IMR-90 (cell line): ENCODE results near the gene CARD10. TPM values are rescaled to one million over a fixed set of nuclear protein-coding genes. Genes with fewer than 3 reads are reported as not detected.

Experiments
- ATAC-seq: fragments of 200-7000 bp; cut with Tn5 transposase; 2 replicates; pipeline ENCODE4 v1.9.1; 2020; ENCODE audit warnings: low read depth, mild to moderate bottlenecking, moderate library complexity
- BruUV-seq: library from RNA; stranded (reverse); fragments of 400-500 nt; replicated peaks from 2 replicates; lab custom pipeline; 2021; lab: Mats Ljungman, UMichigan
- CTCF ChIA-PET: fragments of 300-600 bp; formaldehyde crosslinking; extraction: SDS; loops from one replicate; lab custom pipeline; 2021; ENCODE audit warnings: antibody characterized with exemption; lab: Yijun Ruan, JAX
- POLR2A ChIA-PET: fragments of 300-600 bp; sonication (Branson Sonifier 250); formaldehyde crosslinking; loops from one replicate; lab custom pipeline; 2022; ENCODE audit warnings: antibody characterized with exemption; ENCODE audit not compliant: unreplicated experiment; lab: Charles Lee
- DNase-seq: peaks from one replicate; pipeline ENCODE4 v3.0.0; 2013
- H2AFZ ChIP-seq: replicated peaks from 2 replicates; pipeline ENCODE3; 2013; ENCODE audit warnings: low read length, mild to moderate bottlenecking; ENCODE audit not compliant: poor library complexity
- H2AK5ac ChIP-seq: 2 replicates; pipeline ENCODE4 v1.6.1; 2013; ENCODE audit warnings: low read depth, low read length, inconsistent platforms
- H2AK9ac ChIP-seq: replicated peaks from 2 replicates; pipeline ENCODE3; 2013; ENCODE audit warnings: mild to moderate bottlenecking, low read depth, low read length, moderate library complexity; ENCODE audit not compliant: poor library complexity
- H2BK120ac ChIP-seq: 2 replicates; pipeline ENCODE4 v1.6.1; 2013; ENCODE audit warnings: low read depth, low read length, inconsistent platforms
- H2BK15ac ChIP-seq: 3 replicates; pipeline ENCODE4 v1.6.1; 2013; ENCODE audit warnings: low read depth, low read length, inconsistent platforms
- H2BK20ac ChIP-seq: 2 replicates; pipeline ENCODE4 v1.6.1; 2013; ENCODE audit warnings: low read depth, mild to moderate bottlenecking, inconsistent platforms, low read length, moderate library complexity
- H2BK5ac ChIP-seq: 2 replicates; pipeline ENCODE4 v1.6.1; 2013; ENCODE audit warnings: mild to moderate bottlenecking, low read depth, low read length, inconsistent platforms; ENCODE audit not compliant: poor library complexity, severe bottlenecking
- H3K14ac ChIP-seq: replicated peaks from 2 replicates; pipeline ENCODE4 v1.6.1; 2013; ENCODE audit warnings: low read depth, low read length, inconsistent platforms
- H3K18ac ChIP-seq: 2 replicates; pipeline ENCODE4 v1.6.1; 2013; ENCODE audit warnings: low read depth, low read length, control low read depth
- H3K23ac ChIP-seq: 2 replicates; pipeline ENCODE4 v1.6.1; 2013; ENCODE audit warnings: low read depth, low read length, inconsistent platforms
- H3K27ac ChIP-seq: 2 replicates; pipeline ENCODE4 v1.5.1; 2013; ENCODE audit warnings: mild to moderate bottlenecking, control low read depth, low read length; ENCODE audit not compliant: insufficient read depth
- H3K27me3 ChIP-seq: 2 replicates; pipeline ENCODE4 v1.6.1; 2013; ENCODE audit warnings: low read length; ENCODE audit not compliant: control insufficient read depth, insufficient read depth
- H3K36me3 ChIP-seq: 2 replicates; pipeline ENCODE4 v1.6.1; 2013; ENCODE audit warnings: low read length, mixed read lengths; ENCODE audit not compliant: control insufficient read depth, insufficient read depth
- H3K4ac ChIP-seq: 2 replicates; pipeline ENCODE4 v1.6.1; 2013; ENCODE audit warnings: low read depth, low read length, inconsistent platforms
- H3K4me1 ChIP-seq: 2 replicates; pipeline ENCODE4 v1.6.1; 2013; ENCODE audit warnings: low read length, mixed read lengths; ENCODE audit not compliant: control insufficient read depth, insufficient read depth
- H3K4me2 ChIP-seq: 2 replicates; pipeline ENCODE4 v1.6.1; 2013; ENCODE audit warnings: low read depth, mild to moderate bottlenecking, control low read depth, low read length, moderate library complexity
- H3K4me3 ChIP-seq: 2 replicates; pipeline ENCODE4 v1.5.1; 2013; ENCODE audit warnings: low read depth, mild to moderate bottlenecking, control low read depth, low read length, moderate library complexity; ENCODE audit not compliant: insufficient read depth
- H3K56ac ChIP-seq: 2 replicates; pipeline ENCODE4 v1.6.1; 2013; ENCODE audit warnings: low read length, inconsistent platforms; ENCODE audit not compliant: insufficient read depth; ENCODE audit errors: extremely low read depth
- H3K79me1 ChIP-seq, 2 experiments: 2 replicates each; pipeline ENCODE4 v1.6.1; 2013; ENCODE audit warnings: low read length in 2 of 2, inconsistent platforms in 1 of 2, low read depth in 1 of 2
- H3K9ac ChIP-seq: 2 replicates; pipeline ENCODE4 v1.6.1; 2013; ENCODE audit warnings: low read depth, low read length, control low read depth
- H3K9me1 ChIP-seq: 2 replicates; pipeline ENCODE4 v1.6.1; 2013; ENCODE audit warnings: low read length, inconsistent platforms; ENCODE audit not compliant: insufficient read depth
- H3K9me3 ChIP-seq: 2 replicates; pipeline ENCODE4 v1.6.1; 2013; ENCODE audit warnings: low read length; ENCODE audit not compliant: control insufficient read depth, insufficient read depth
- H4K20me1 ChIP-seq: 2 replicates; pipeline ENCODE4 v1.6.1; 2013; ENCODE audit warnings: low read length, inconsistent platforms; ENCODE audit not compliant: insufficient read depth
- H4K5ac ChIP-seq: 2 replicates; pipeline ENCODE4 v1.6.1; 2013; ENCODE audit warnings: mild to moderate bottlenecking, low read depth, low read length, control low read depth
- H4K8ac ChIP-seq, 2 experiments: 2 replicates each; pipeline ENCODE4 v1.6.1; 2013; ENCODE audit warnings: low read depth in 2 of 2, low read length in 2 of 2, control low read depth in 1 of 2, inconsistent platforms in 1 of 2
- H4K91ac ChIP-seq: 2 replicates; pipeline ENCODE4 v1.6.1; 2013; ENCODE audit warnings: low read depth, low read length, inconsistent platforms; ENCODE audit not compliant: insufficient read depth
- BHLHE40 ChIP-seq: fragments of 150-350 bp; IDR thresholded peaks from 2 replicates; pipeline ENCODE4 v1.6.1; 2016; ENCODE audit warnings: mild to moderate bottlenecking, low read depth, low read length
- CEBPB ChIP-seq: IDR thresholded peaks from 2 replicates; pipeline ENCODE4 v1.6.1; 2012; ENCODE audit warnings: low read depth, low read length, improper control_type of control experiment
- CHD1 ChIP-seq: IDR thresholded peaks from 2 replicates; pipeline ENCODE4 v1.6.1; 2012; ENCODE audit warnings: low read depth, low read length, improper control_type of control experiment
- CTCF ChIP-seq: conservative IDR thresholded peaks from 2 replicates; pipeline ENCODE4 v1.5.1; 2012; ENCODE audit warnings: mild to moderate bottlenecking, low read depth, low read length, improper control_type of control experiment
- ELK1 ChIP-seq: fragments of 150-350 bp; IDR thresholded peaks from 2 replicates; pipeline ENCODE4 v1.6.1; 2016; ENCODE audit warnings: low read depth, mild to moderate bottlenecking, low read length, moderate library complexity, borderline replicate concordance
- FOS ChIP-seq: fragments of 150-350 bp; IDR thresholded peaks from 2 replicates; pipeline ENCODE4 v1.6.1; 2016; ENCODE audit warnings: low read depth, low read length
- MAFK ChIP-seq: IDR thresholded peaks from 2 replicates; pipeline ENCODE4 v1.6.1; 2012; ENCODE audit warnings: low read depth, low read length, improper control_type of control experiment
- MAZ ChIP-seq: IDR thresholded peaks from 2 replicates; pipeline ENCODE4 v1.6.1; 2012; ENCODE audit warnings: low read depth, mild to moderate bottlenecking, low read length, improper control_type of control experiment, moderate library complexity, borderline replicate concordance
- MXI1 ChIP-seq: IDR thresholded peaks from 2 replicates; pipeline ENCODE4 v1.6.1; 2012; ENCODE audit warnings: low read depth, mild to moderate bottlenecking, low read length, moderate library complexity, borderline replicate concordance
- NFE2L2 ChIP-seq: fragments of 150-350 bp; IDR thresholded peaks from 2 replicates; pipeline ENCODE4 v1.6.1; 2016; ENCODE audit warnings: low read depth, mild to moderate bottlenecking, low read length
- POLR2A ChIP-seq: IDR thresholded peaks from 2 replicates; pipeline ENCODE4 v1.6.1; 2012; ENCODE audit warnings: mild to moderate bottlenecking, low read depth, low read length
- RAD21 ChIP-seq: IDR thresholded peaks from 2 replicates; pipeline ENCODE4 v1.6.1; 2012; ENCODE audit warnings: low read length, improper control_type of control experiment
- RCOR1 ChIP-seq: IDR thresholded peaks from 2 replicates; pipeline ENCODE4 v1.6.1; 2012; ENCODE audit warnings: mild to moderate bottlenecking, low read length, improper control_type of control experiment; ENCODE audit not compliant: insufficient replicate concordance
- RFX5 ChIP-seq: IDR thresholded peaks from 2 replicates; pipeline ENCODE4 v1.8.0; 2012; ENCODE audit warnings: low read depth, mild to moderate bottlenecking, low read length, moderate library complexity
- SMC3 ChIP-seq: fragments of 150-350 bp; IDR thresholded peaks from 2 replicates; pipeline ENCODE4 v1.6.1; 2016; ENCODE audit warnings: low read depth, mild to moderate bottlenecking, antibody characterized with exemption, low read length, moderate library complexity
- USF2 ChIP-seq: fragments of 150-350 bp; IDR thresholded peaks from 2 replicates; pipeline ENCODE4 v1.6.1; 2017; ENCODE audit warnings: mild to moderate bottlenecking, antibody characterized with exemption, low read length, low read depth
- WGBS, 2 experiments: methylation state at CpG; one replicate each; pipeline versions ENCODE4 v1.1.5 to v1.1.7; 2013; ENCODE audit warnings: missing lambda C conversion rate in 2 of 2; ENCODE audit not compliant: insufficient read length in 1 of 2; ENCODE audit errors: extremely low coverage in 2 of 2; 5-methylcytosine and 5-hydroxymethylcytosine counted together
- dilution Hi-C: fragments of 300-500 bp; cut with HindIII; formaldehyde crosslinking; loops from one replicate; pipeline ENCODE4 v1.14.3; 2018; ENCODE audit warnings: low sequenced_read_pairs; ENCODE audit not compliant: unreplicated experiment
- in situ Hi-C: fragments of 300-500 bp; cut with MboI; formaldehyde crosslinking; loops from 3 replicates; pipeline ENCODE4 v1.14.3; 2019; ENCODE audit warnings: low sequenced_read_pairs, inconsistent platforms, mixed read lengths
- intact Hi-C: fragments of 100-400 bp; cut with micrococcal nuclease; formaldehyde crosslinking; loops from 2 replicates; pipeline ENCODE4 v1.10.0; 2022
- polyA plus RNA-seq, 3 experiments: library from polyadenylated mRNA; depleted of rRNA; stranded (reverse); fragments of >200 nt; gene quantifications; 2 replicates each; pipeline ENCODE4 v1.2.3, GENCODE V29; 2012; ENCODE audit warnings: low replicate concordance in 1 of 3
- total RNA-seq: library from RNA; depleted of rRNA; stranded (reverse); fragments of >200 nt; gene quantifications from 2 replicates; pipeline ENCODE4 v1.2.3, GENCODE V29; 2012

Gene CARD10
- total and polyA plus RNA-seq, 2 of the 4 experiments (the other 2 are of a cell fraction): 6.1 to 18.4 TPM

GRCh38 chr22:37442135-37442534 is 77.1 kb downstream of the CARD10 start:
- H4K20me1 ChIP-seq: no peaks in the 10 kb centered on the region

More at GRCh38 chr22:37442135-37442534, 77.1 kb downstream of the CARD10 start:
- no peak overlapping the region for H2AK5ac ChIP-seq
- H3K14ac ChIP-seq: no peak overlapping the region
- peaks cover 2% of the 10 kb centered on the region; the same call in 1 of the 2 replicates for H3K27me3 ChIP-seq
- no peak overlapping the region for H3K4ac ChIP-seq
- no peak overlapping the region for H3K18ac ChIP-seq
- H2BK5ac ChIP-seq: no peak overlapping the region
- H3K4me2 ChIP-seq: no peak overlapping the region
- no TSS peak for BruUV-seq
- H2BK20ac ChIP-seq: no peak overlapping the region
- no peak overlapping the region for H2AFZ ChIP-seq
- no CpG with 5 or more reads among the region's 8 CpGs for WGBS, 2 experiments
- H2AK9ac ChIP-seq: no peak overlapping the region
- no peak overlapping the region for H3K9ac ChIP-seq
- H3K9me3 ChIP-seq: peaks cover 9% of the 10 kb centered on the region
- DNase-seq (no peak), ATAC-seq (no peak)
- no peak overlapping the region for H3K27ac ChIP-seq
- H3K4me3 ChIP-seq: no peak overlapping the region
- H3K4me1 ChIP-seq: no peaks in the 10 kb centered on the region
- H4K91ac ChIP-seq: no peak overlapping the region
- CTCF ChIA-PET: interaction anchor here (0.6 kb wide), 1 partner anchor 558 kb away, joined by 3 read pairs; no protein-coding TSS in a partner anchor
- H4K8ac ChIP-seq: no peak overlapping the region
- intact Hi-C loops (no loop called here), in situ Hi-C loops (no loop called here), dilution Hi-C loops (no loop called here)
- no peak overlapping the region for H3K56ac ChIP-seq
- POLR2A ChIA-PET: no interaction called here
- TF ChIP-seq CEBPB: no peak
- TF ChIP-seq CTCF: no peak
- no peak for TF ChIP-seq USF2
- no peak for TF ChIP-seq MXI1
- no peak for TF ChIP-seq SMC3
- no peak for TF ChIP-seq ELK1
- TF ChIP-seq BHLHE40: no peak
- no peak for TF ChIP-seq NFE2L2
- TF ChIP-seq MAZ: no peak
- TF ChIP-seq MAFK: no peak
- TF ChIP-seq RCOR1: no peak
- TF ChIP-seq RFX5: no peak
- no peak for TF ChIP-seq POLR2A
- TF ChIP-seq CHD1: no peak
- no peak for TF ChIP-seq FOS
- TF ChIP-seq RAD21: no peak
- H3K9me1 ChIP-seq: no peaks in the 10 kb centered on the region
- H2BK120ac ChIP-seq: no peak overlapping the region
- H4K5ac ChIP-seq: no peak overlapping the region
- no peaks in the 10 kb centered on the region for H3K79me1 ChIP-seq
- H3K36me3 ChIP-seq: no peaks in the 10 kb centered on the region
- H3K23ac ChIP-seq: no peak overlapping the region
- H2BK15ac ChIP-seq: no peak overlapping the region
